Parathyroid adenoma (tissue), 2 donors: ENCODE data around the gene STX4.
"Not testable (repeated sequence)": the region's sequence is repeated elsewhere in the genome, so short reads cannot be mapped to it uniquely, and the experiment has no call there.

Experiments used
- H2AFZ ChIP-seq: fragments of 300-600 bp; sonication (generic); one replicate; pipeline ENCODE4 v1.7.0; 2017; ENCODE audit warnings: antibody characterized with exemption, mild to moderate bottlenecking
- H3K27ac ChIP-seq: fragments of 300-600 bp; sonication (generic); one replicate; pipeline ENCODE4 v1.7.0; 2017
- H3K27me3 ChIP-seq: fragments of 300-600 bp; sonication (generic); one replicate; pipeline ENCODE4 v1.7.0; 2017; ENCODE audit warnings: low read length; ENCODE audit not compliant: control insufficient read depth, insufficient read depth
- H3K36me3 ChIP-seq: fragments of 300-600 bp; sonication (generic); one replicate; pipeline ENCODE4 v1.7.0; 2017; ENCODE audit warnings: low read length; ENCODE audit not compliant: control insufficient read depth, insufficient read depth
- H3K4me1 ChIP-seq: fragments of 300-600 bp; sonication (generic); one replicate; pipeline ENCODE4 v1.7.0; 2017; ENCODE audit warnings: control low read depth
- H3K4me2 ChIP-seq: fragments of 300-600 bp; sonication (generic); one replicate; pipeline ENCODE4 v1.7.0; 2017; ENCODE audit warnings: low read length
- H3K4me3 ChIP-seq: fragments of 300-600 bp; sonication (generic); one replicate; pipeline ENCODE4 v1.7.0; 2017; ENCODE audit warnings: low read depth, low read length
- H3K79me2 ChIP-seq: fragments of 300-600 bp; sonication (generic); one replicate; pipeline ENCODE4 v1.7.0; 2017; ENCODE audit warnings: control low read depth
- H3K9ac ChIP-seq: fragments of 300-600 bp; sonication (generic); one replicate; pipeline ENCODE4 v1.7.0; 2017; ENCODE audit warnings: mild to moderate bottlenecking
- H3K9me3 ChIP-seq: fragments of 300-600 bp; sonication (generic); one replicate; pipeline ENCODE4 v1.7.0; 2017; ENCODE audit warnings: low read length; ENCODE audit not compliant: control insufficient read depth
- CTCF ChIP-seq: fragments of 300-600 bp; sonication (generic); IDR thresholded peaks from one replicate; pipeline ENCODE4 v1.7.0; 2017; ENCODE audit warnings: antibody characterized with exemption, mild to moderate bottlenecking
- donor health status: primary hyperparathyroidism.

STX4 gene

GRCh38 chr16:31010585-31011325, 22.6 kb upstream of the STX4 start, which contains the start of gene STX1B:
STX1B (minus strand) TSS chr16:31010638; CDS start chr16:31010396, 242 bp downstream.
- no peak within 1 kb of the TSS for H3K27ac ChIP-seq
- H3K9ac ChIP-seq: no peak within 1 kb of the TSS
- H3K4me3 ChIP-seq: no peak within 1 kb of the TSS

GRCh38 chr16:31011815-31012214, 21.5 kb upstream of the STX4 start:
- H2AFZ ChIP-seq, H3K4me3 ChIP-seq, H3K27me3 ChIP-seq, H3K9me3 ChIP-seq, H3K79me2 ChIP-seq, H3K4me2 ChIP-seq, H3K36me3 ChIP-seq, H3K27ac ChIP-seq, H3K4me1 ChIP-seq, H3K9ac ChIP-seq: not testable (repeated sequence)

More at GRCh38 chr16:31010585-31011325, 22.6 kb upstream of the STX4 start, which contains the start of gene STX1B:
- TF ChIP-seq CTCF: no peak
- Histone ChIP-seq H3K4me1 (no peaks in the 10 kb centered on the region), H3K36me3 (no peaks in the 10 kb centered on the region), H2AFZ (no peak within 1 kb of the TSS), H3K4me2 (no peak within 1 kb of the TSS), H3K9me3 (no peaks in the 10 kb centered on the region), H3K27me3 (no peaks in the 10 kb centered on the region), H3K79me2 (no peaks in the 10 kb centered on the region)

- H3K27ac ChIP-seq, H3K4me3 ChIP-seq, H3K9ac ChIP-seq, H3K36me3 ChIP-seq, H3K27me3 ChIP-seq, H3K4me2 ChIP-seq, H3K9me3 ChIP-seq, H2AFZ ChIP-seq, H3K4me1 ChIP-seq, H3K79me2 ChIP-seq: not testable (repeated sequence)
Observed at GRCh38 chr16:31013292-31013691, 20.1 kb upstream of the STX4 start.

GRCh38 chr16:31016018-31016417, 17.3 kb upstream of the STX4 start:
- no peak overlapping the region for H3K4me3 ChIP-seq
- H3K4me1 ChIP-seq: no peaks in the 10 kb centered on the region
- no peaks in the 10 kb centered on the region for H3K79me2 ChIP-seq
- no peak overlapping the region for H2AFZ ChIP-seq
- H3K9ac ChIP-seq: no peak overlapping the region
- no peaks in the 10 kb centered on the region for H3K27me3 ChIP-seq
- no peaks in the 10 kb centered on the region for H3K36me3 ChIP-seq
- no peak overlapping the region for H3K27ac ChIP-seq
- H3K4me2 ChIP-seq: no peak overlapping the region
- H3K9me3 ChIP-seq: no peaks in the 10 kb centered on the region
- TF ChIP-seq CTCF: no peak

GRCh38 chr16:31017756-31018155, 15.6 kb upstream of the STX4 start:
- H3K4me2 ChIP-seq, H3K27me3 ChIP-seq, H3K4me1 ChIP-seq, H3K9ac ChIP-seq, H3K79me2 ChIP-seq, H2AFZ ChIP-seq, H3K36me3 ChIP-seq, H3K4me3 ChIP-seq, H3K27ac ChIP-seq, H3K9me3 ChIP-seq: not testable (repeated sequence)

GRCh38 chr16:31020536-31020935, 12.8 kb upstream of the STX4 start:
- no peaks in the 10 kb centered on the region for H3K79me2 ChIP-seq
- H3K4me3 ChIP-seq: no peak overlapping the region
- no peak overlapping the region for H2AFZ ChIP-seq
- no peak overlapping the region for H3K9ac ChIP-seq
- no peak for TF ChIP-seq CTCF
- H3K4me1 ChIP-seq: no peaks in the 10 kb centered on the region
- no peaks in the 10 kb centered on the region for H3K36me3 ChIP-seq
- H3K9me3 ChIP-seq: no peaks in the 10 kb centered on the region
- H3K4me2 ChIP-seq: no peak overlapping the region
- no peaks in the 10 kb centered on the region for H3K27me3 ChIP-seq
- H3K27ac ChIP-seq: no peak overlapping the region
